ENCODE measurements around the gene VWA8. TPM values are rescaled to one million over a fixed set of nuclear protein-coding genes. Genes with fewer than 3 reads are reported as not detected.

VWA8 gene
- total and polyA plus RNA-seq, 7 experiments from 2014 or later = 4.8 to 26.3 (median 21.6) TPM

- no peaks in the 10 kb centered on the region for H3K36me3 ChIP-seq (ENCODE audit: control insufficient read depth in 2 of 3, insufficient read depth in 3 of 3, low read length in 3 of 3)
- intact Hi-C loops (cut with micrococcal nuclease) = no loop called here
- DNase-seq (no peak), ATAC-seq (no peak)
- no peak overlapping the region for H3K27ac ChIP-seq (ENCODE audit: low read depth, low read length)
- no peaks in the 10 kb centered on the region for H3K4me1 Mint-ChIP-seq
- no peaks in the 10 kb centered on the region for H3K27me3 Mint-ChIP-seq
- H3K9me3 ChIP-seq (ENCODE audit: control insufficient read depth in 2 of 3, low read length in 3 of 3) = no peaks in the 10 kb centered on the region
- H3K36me3 Mint-ChIP-seq = peaks cover 0 to 36% (median 15%) of the 10 kb centered on the region in 5 donors
- H3K4me3 Mint-ChIP-seq = no peak overlapping the region
- H3K27me3 ChIP-seq (ENCODE audit: control insufficient read depth in 2 of 2, insufficient read depth in 2 of 2, low read length in 2 of 2) = no peaks in the 10 kb centered on the region
- POLR2A ChIA-PET = no interaction called here
- no peak overlapping the region for H3K27ac Mint-ChIP-seq
- H3K4me1 ChIP-seq (ENCODE audit: control insufficient read depth in 2 of 2, insufficient read depth in 2 of 2, low read length in 2 of 2) = no peaks in the 10 kb centered on the region
- peaks cover 0 to 3% (median 0%) of the 10 kb centered on the region in 11 donors for H3K9me3 Mint-ChIP-seq
- H3K4me3 ChIP-seq (ENCODE audit: low read length) = no peak overlapping the region
- CTCF ChIA-PET = no interaction called here
Measured at GRCh38 chr13:41740479-41740878, 220.4 kb downstream of the VWA8 start.

- intact Hi-C loops (cut with micrococcal nuclease) = no loop called here
- CTCF ChIA-PET = no interaction called here
Measured at GRCh38 chr13:41722684-41723535, 238.0 kb downstream of the VWA8 start.

GRCh38 chr13:41720839-41721561, 239.9 kb downstream of the VWA8 start:
- Histone ChIP-seq H3K36me3 (ENCODE audit: control insufficient read depth in 2 of 3, insufficient read depth in 3 of 3, low read length in 3 of 3) (peaks cover 7 to 23% (median 16%) of the 10 kb centered on the region in 3 experiments), H3K27ac (ENCODE audit: low read depth, low read length) (no peak overlapping the region), H3K4me1 (ENCODE audit: control insufficient read depth in 2 of 2, insufficient read depth in 2 of 2, low read length in 2 of 2) (no peaks in the 10 kb centered on the region), H3K9me3 (ENCODE audit: control insufficient read depth in 2 of 3, low read length in 3 of 3) (no peaks in the 10 kb centered on the region), H3K27me3 (ENCODE audit: control insufficient read depth in 2 of 2, insufficient read depth in 2 of 2, low read length in 2 of 2) (no peaks in the 10 kb centered on the region), H3K4me3 (ENCODE audit: low read length) (no peak overlapping the region)
- no peaks in the 10 kb centered on the region for H3K4me1 Mint-ChIP-seq
- POLR2A ChIA-PET = no interaction called here
- H3K36me3 Mint-ChIP-seq = peaks cover 0 to 21% (median 6%) of the 10 kb centered on the region in 5 donors
- CTCF ChIA-PET = no interaction called here
- intact Hi-C loops (cut with micrococcal nuclease) = no loop called here
- no peak overlapping the region for H3K4me3 Mint-ChIP-seq
- H3K9me3 Mint-ChIP-seq = no peaks in the 10 kb centered on the region
- DNase-seq (no peak), ATAC-seq (no peak)
- H3K27me3 Mint-ChIP-seq = no peaks in the 10 kb centered on the region
- H3K27ac Mint-ChIP-seq = no peak overlapping the region

More at GRCh38 chr13:41722684-41723535, 238.0 kb downstream of the VWA8 start:
- Histone ChIP-seq H3K27me3 (ENCODE audit: control insufficient read depth in 2 of 2, insufficient read depth in 2 of 2, low read length in 2 of 2) (no peaks in the 10 kb centered on the region), H3K4me1 (ENCODE audit: control insufficient read depth in 2 of 2, insufficient read depth in 2 of 2, low read length in 2 of 2) (no peaks in the 10 kb centered on the region), H3K4me3 (ENCODE audit: low read length) (no peak overlapping the region), H3K36me3 (ENCODE audit: control insufficient read depth in 2 of 3, insufficient read depth in 3 of 3, low read length in 3 of 3) (peaks cover 7 to 33% (median 16%) of the 10 kb centered on the region in 3 experiments), H3K9me3 (ENCODE audit: control insufficient read depth in 2 of 3, low read length in 3 of 3) (no peaks in the 10 kb centered on the region), H3K27ac (ENCODE audit: low read depth, low read length) (no peak overlapping the region)
- DNase-seq (no peak), ATAC-seq (no peak)
- Mint-ChIP-seq H3K36me3 (peaks cover 0 to 18% (median 6%) of the 10 kb centered on the region in 5 donors), H3K4me3 (no peak overlapping the region), H3K9me3 (no peaks in the 10 kb centered on the region), H3K27me3 (no peaks in the 10 kb centered on the region), H3K4me1 (no peaks in the 10 kb centered on the region), H3K27ac (no peak overlapping the region)
- POLR2A ChIA-PET = no interaction called here

- DNase-seq = no peak
- Histone ChIP-seq H3K9me3 (ENCODE audit: control insufficient read depth in 2 of 3, low read length in 3 of 3) (no peaks in the 10 kb centered on the region), H3K27me3 (ENCODE audit: control insufficient read depth in 2 of 2, insufficient read depth in 2 of 2, low read length in 2 of 2) (no peaks in the 10 kb centered on the region), H3K4me1 (ENCODE audit: control insufficient read depth in 2 of 2, insufficient read depth in 2 of 2, low read length in 2 of 2) (no peaks in the 10 kb centered on the region), H3K4me3 (ENCODE audit: low read length) (no peak overlapping the region), H3K27ac (ENCODE audit: low read depth, low read length) (no peak overlapping the region), H3K36me3 (ENCODE audit: control insufficient read depth in 2 of 3, insufficient read depth in 3 of 3, low read length in 3 of 3) (peaks cover 2 to 6% (median 5%) of the 10 kb centered on the region in 3 experiments)
- H3K9me3 Mint-ChIP-seq = no peaks in the 10 kb centered on the region
- intact Hi-C loops (cut with micrococcal nuclease) = loop anchor here in 1 of 2 donors (5.0 kb wide), 1 partner anchor 364 kb away; no protein-coding TSS in a partner anchor
- no peak overlapping the region for H3K27ac Mint-ChIP-seq
- CTCF ChIA-PET = no interaction called here
- no peak overlapping the region for H3K4me3 Mint-ChIP-seq
- peaks cover 0 to 2% (median 0%) of the 10 kb centered on the region in 7 donors for H3K4me1 Mint-ChIP-seq
- no peak for ATAC-seq
- POLR2A ChIA-PET = no interaction called here
- H3K27me3 Mint-ChIP-seq = no peaks in the 10 kb centered on the region
- H3K36me3 Mint-ChIP-seq = peaks cover 2 to 21% (median 5%) of the 10 kb centered on the region in 5 donors
Measured at GRCh38 chr13:41716236-41716635, 244.7 kb downstream of the VWA8 start.

GRCh38 chr13:41713405-41713804, 247.5 kb downstream of the VWA8 start:
- H3K36me3 ChIP-seq (ENCODE audit: control insufficient read depth in 2 of 3, insufficient read depth in 3 of 3, low read length in 3 of 3) = no peaks in the 10 kb centered on the region
- H3K27me3 ChIP-seq (ENCODE audit: control insufficient read depth in 2 of 2, insufficient read depth in 2 of 2, low read length in 2 of 2) = no peaks in the 10 kb centered on the region
- H3K9me3 Mint-ChIP-seq = no peaks in the 10 kb centered on the region
- ATAC-seq (no peak), DNase-seq (no peak)
- peaks cover 2 to 35% (median 9%) of the 10 kb centered on the region in 5 donors for H3K36me3 Mint-ChIP-seq
- H3K27me3 Mint-ChIP-seq = no peaks in the 10 kb centered on the region
- intact Hi-C loops (cut with micrococcal nuclease) = no loop called here
- no peaks in the 10 kb centered on the region for H3K9me3 ChIP-seq (ENCODE audit: control insufficient read depth in 2 of 3, low read length in 3 of 3)
- ChIA-PET POLR2A (no interaction called here), CTCF (no interaction called here)
- H3K27ac ChIP-seq (ENCODE audit: low read depth, low read length) = no peak overlapping the region
- H3K4me1 ChIP-seq (ENCODE audit: control insufficient read depth in 2 of 2, insufficient read depth in 2 of 2, low read length in 2 of 2) = no peaks in the 10 kb centered on the region
- H3K4me1 Mint-ChIP-seq = peaks cover 0 to 2% (median 0%) of the 10 kb centered on the region in 7 donors
- H3K4me3 Mint-ChIP-seq = no peak overlapping the region
- no peak overlapping the region for H3K27ac Mint-ChIP-seq
- H3K4me3 ChIP-seq (ENCODE audit: low read length) = no peak overlapping the region

- H3K9me3 ChIP-seq (ENCODE audit: control insufficient read depth in 2 of 3, low read length in 3 of 3) = no peaks in the 10 kb centered on the region
- Mint-ChIP-seq H3K27ac (no peak overlapping the region), H3K4me1 (peaks cover 0 to 2% (median 0%) of the 10 kb centered on the region in 7 donors), H3K4me3 (no peak overlapping the region), H3K9me3 (no peaks in the 10 kb centered on the region), H3K36me3 (peaks cover 2 to 35% (median 14%) of the 10 kb centered on the region in 5 donors), H3K27me3 (no peaks in the 10 kb centered on the region)
- intact Hi-C loops (cut with micrococcal nuclease) = no loop called here
- no peak overlapping the region for H3K4me3 ChIP-seq (ENCODE audit: low read length)
- ATAC-seq (no peak), DNase-seq (no peak)
- ChIA-PET POLR2A (interaction anchor here (0.6 kb wide), 1 partner anchor 360 kb away, joined by 3 read pairs; no protein-coding TSS in a partner anchor), CTCF (no interaction called here)
- H3K27me3 ChIP-seq (ENCODE audit: control insufficient read depth in 2 of 2, insufficient read depth in 2 of 2, low read length in 2 of 2) = no peaks in the 10 kb centered on the region
- H3K4me1 ChIP-seq (ENCODE audit: control insufficient read depth in 2 of 2, insufficient read depth in 2 of 2, low read length in 2 of 2) = no peaks in the 10 kb centered on the region
- H3K27ac ChIP-seq (ENCODE audit: low read depth, low read length) = no peak overlapping the region
- H3K36me3 ChIP-seq (ENCODE audit: control insufficient read depth in 2 of 3, insufficient read depth in 3 of 3, low read length in 3 of 3) = no peaks in the 10 kb centered on the region
Measured at GRCh38 chr13:41710771-41711170, 250.1 kb downstream of the VWA8 start.
